HEK293 (cell line): ENCODE results near the gene TJP3.
A peak's percentile ranks its signal among the peaks of the same experiment; 100 is the strongest.

Source experiments
- CTCF ChIA-PET: fragments of 350-600 bp; formaldehyde crosslinking; extraction: SDS; loops from one replicate; lab custom pipeline; 2021; ENCODE audit warnings: antibody characterized with exemption; lab: Yijun Ruan, JAX
- POLR2A ChIA-PET: fragments of 300-600 bp; formaldehyde crosslinking; extraction: SDS; loops from one replicate; lab custom pipeline; 2020; ENCODE audit warnings: antibody characterized with exemption, inconsistent platforms; lab: Yijun Ruan, JAX
- H3K27ac ChIP-seq: fragments of 200-500 bp; sonication (Bioruptor generic); 2 replicates; pipeline ENCODE4 v1.5.1; 2014; ENCODE audit warnings: low read depth, low read length, control low read depth, inconsistent platforms; ENCODE audit errors: extremely low read depth
- H3K36me3 ChIP-seq, 2 experiments: fragments of 200-500 bp in 1 of 2; sonication (Bioruptor generic) in 1 of 2; 1 replicate in 1 of 2; 2 replicates in 1 of 2; pipeline ENCODE4 v1.5.1; 2014 to 2017; ENCODE audit warnings: inconsistent platforms in 2 of 2, low read length in 2 of 2; ENCODE audit not compliant: control insufficient read depth in 2 of 2, insufficient read depth in 1 of 2
- H3K4me1 ChIP-seq: fragments of 200-500 bp; sonication (Bioruptor generic); 2 replicates; pipeline ENCODE4 v1.5.1; 2014; ENCODE audit warnings: mild to moderate bottlenecking, low read length, inconsistent platforms; ENCODE audit not compliant: control insufficient read depth, insufficient read depth
- H3K4me3 ChIP-seq: 2 replicates; pipeline ENCODE4 v1.5.1; 2011; ENCODE audit warnings: low read depth, mild to moderate bottlenecking, control low read depth, low read length, moderate library complexity
- H3K9me3 ChIP-seq: fragments of 200-500 bp; sonication (Bioruptor generic); 2 replicates; pipeline ENCODE4 v1.5.1; 2014; ENCODE audit warnings: low read depth, low read length, inconsistent platforms; ENCODE audit not compliant: control insufficient read depth, insufficient read depth
- AEBP2 ChIP-seq: fragments of 450-650 bp; formaldehyde crosslinking; IDR thresholded peaks from 2 replicates; pipeline ENCODE4 v1.5.1; 2016; ENCODE audit warnings: missing biosample characterization, missing genetic modification characterization, borderline replicate concordance
- EGR2 ChIP-seq: fragments of 450-650 bp; formaldehyde crosslinking; IDR thresholded peaks from 2 replicates; pipeline ENCODE4 v1.5.1; 2016; ENCODE audit warnings: low read depth, missing biosample characterization, missing genetic modification characterization
- KLF8 ChIP-seq: fragments of 450-650 bp; formaldehyde crosslinking; IDR thresholded peaks from 2 replicates; pipeline ENCODE4 v1.5.1; 2016; ENCODE audit warnings: missing biosample characterization, missing genetic modification characterization
- OSR2 ChIP-seq: fragments of 450-650 bp; formaldehyde crosslinking; IDR thresholded peaks from 2 replicates; pipeline ENCODE4 v1.5.1; 2016; ENCODE audit warnings: missing biosample characterization, missing genetic modification characterization
- PBX3 ChIP-seq: sonication (generic); formaldehyde crosslinking; IDR thresholded peaks from 2 replicates; pipeline ENCODE4 v1.8.1; 2022; ENCODE audit warnings: mild to moderate bottlenecking, moderate library complexity, missing genetic modification reagents
- SCRT1 ChIP-seq: fragments of 450-650 bp; formaldehyde crosslinking; IDR thresholded peaks from 2 replicates; pipeline ENCODE4 v1.5.1; 2016; ENCODE audit warnings: missing biosample characterization, missing genetic modification characterization, borderline replicate concordance
- SCRT2 ChIP-seq: fragments of 450-650 bp; formaldehyde crosslinking; IDR thresholded peaks from 2 replicates; pipeline ENCODE4 v1.5.1; 2016; ENCODE audit warnings: missing biosample characterization, missing genetic modification characterization
- SETDB1 ChIP-seq: IDR thresholded peaks from one replicate; pipeline ENCODE4 v1.6.1; 2017; ENCODE audit warnings: mild to moderate bottlenecking, low read length, moderate library complexity, mixed read lengths; ENCODE audit not compliant: insufficient read length
- SP2 ChIP-seq: fragments of 450-650 bp; formaldehyde crosslinking; IDR thresholded peaks from 2 replicates; pipeline ENCODE4 v1.5.1; 2016; ENCODE audit warnings: missing biosample characterization, missing genetic modification characterization
- SP3 ChIP-seq: fragments of 450-650 bp; formaldehyde crosslinking; IDR thresholded peaks from 2 replicates; pipeline ENCODE4 v1.5.1; 2016; ENCODE audit warnings: missing biosample characterization, missing genetic modification characterization
- ZBTB44 ChIP-seq: fragments of 450-650 bp; IDR thresholded peaks from 2 replicates; pipeline ENCODE4 v1.5.1; 2018; ENCODE audit warnings: missing biosample characterization, mild to moderate bottlenecking, missing genetic modification characterization
- ZBTB8A ChIP-seq: fragments of 450-650 bp; formaldehyde crosslinking; IDR thresholded peaks from 2 replicates; pipeline ENCODE4 v1.5.1; 2016; ENCODE audit warnings: missing biosample characterization, missing genetic modification characterization
- ZFHX2 ChIP-seq: fragments of 450-650 bp; formaldehyde crosslinking; conservative IDR thresholded peaks from 2 replicates; pipeline ENCODE4 v1.5.1; 2016; ENCODE audit warnings: missing biosample characterization, missing genetic modification characterization
- ZFP3 ChIP-seq: fragments of 450-650 bp; formaldehyde crosslinking; IDR thresholded peaks from 2 replicates; pipeline ENCODE4 v1.5.1; 2016; ENCODE audit warnings: low read depth, missing biosample characterization, missing genetic modification characterization
- ZFP37 ChIP-seq: fragments of 450-650 bp; formaldehyde crosslinking; IDR thresholded peaks from 2 replicates; pipeline ENCODE4 v1.5.1; 2016; ENCODE audit warnings: missing biosample characterization, missing genetic modification characterization
- ZNF18 ChIP-seq: fragments of 450-650 bp; formaldehyde crosslinking; IDR thresholded peaks from 2 replicates; pipeline ENCODE4 v1.5.1; 2016; ENCODE audit warnings: missing biosample characterization, missing genetic modification characterization
- ZNF19 ChIP-seq: fragments of 450-650 bp; formaldehyde crosslinking; IDR thresholded peaks from 2 replicates; pipeline ENCODE4; 2016; ENCODE audit warnings: missing biosample characterization, missing genetic modification characterization, low read depth
- ZNF2 ChIP-seq: fragments of 450-650 bp; formaldehyde crosslinking; IDR thresholded peaks from 2 replicates; pipeline ENCODE4 v1.5.1; 2016; ENCODE audit warnings: missing biosample characterization, missing genetic modification characterization
- ZNF202 ChIP-seq: fragments of 450-650 bp; formaldehyde crosslinking; IDR thresholded peaks from 2 replicates; pipeline ENCODE4 v1.5.1; 2016; ENCODE audit warnings: missing biosample characterization, missing genetic modification characterization, borderline replicate concordance
- ZNF239 ChIP-seq: fragments of 450-650 bp; formaldehyde crosslinking; IDR thresholded peaks from 2 replicates; pipeline ENCODE4 v1.5.1; 2016; ENCODE audit warnings: missing biosample characterization, missing genetic modification characterization
- ZNF350 ChIP-seq: fragments of 450-650 bp; formaldehyde crosslinking; IDR thresholded peaks from 2 replicates; pipeline ENCODE4 v1.5.0; 2017; ENCODE audit warnings: missing biosample characterization, mild to moderate bottlenecking, missing genetic modification characterization
- ZNF560 ChIP-seq: fragments of 450-650 bp; formaldehyde crosslinking; IDR thresholded peaks from 2 replicates; pipeline ENCODE4 v1.5.1; 2017; ENCODE audit warnings: missing biosample characterization, missing genetic modification characterization, borderline replicate concordance
- ZNF658 ChIP-seq: fragments of 450-650 bp; formaldehyde crosslinking; IDR thresholded peaks from 2 replicates; pipeline ENCODE4; 2016; ENCODE audit warnings: missing biosample characterization, missing genetic modification characterization
- ZNF707 ChIP-seq: fragments of 450-650 bp; formaldehyde crosslinking; IDR thresholded peaks from 2 replicates; pipeline ENCODE4 v1.5.1; 2016; ENCODE audit warnings: missing biosample characterization, missing genetic modification characterization
- ZNF785 ChIP-seq: fragments of 450-650 bp; formaldehyde crosslinking; IDR thresholded peaks from 2 replicates; pipeline ENCODE4 v1.5.1; 2016; ENCODE audit warnings: missing biosample characterization, missing genetic modification characterization
- ZSCAN23 ChIP-seq: fragments of 450-650 bp; formaldehyde crosslinking; IDR thresholded peaks from 2 replicates; pipeline ENCODE4 v1.5.1; 2016; ENCODE audit warnings: missing biosample characterization, missing genetic modification characterization

TJP3 gene

GRCh38 chr19:3721887-3722442, 13.8 kb downstream of the TJP3 start:
- POLR2A ChIA-PET = no interaction called here
- H3K27ac ChIP-seq = no peak overlapping the region
- H3K36me3 ChIP-seq = no peaks in the 10 kb centered on the region
- H3K4me1 ChIP-seq = no peaks in the 10 kb centered on the region
- CTCF ChIA-PET = no interaction called here
- no peaks in the 10 kb centered on the region for H3K9me3 ChIP-seq
- TF ChIP-seq ZNF18 = no peak
- TF ChIP-seq ZFHX2 = peak; percentile 64
- TF ChIP-seq ZNF658 (tag by site-specific recombination) = no peak
- no peak for TF ChIP-seq ZNF239
- no peak for TF ChIP-seq KLF8 (tag by site-specific recombination)
- no peak for TF ChIP-seq PBX3
- no peak for TF ChIP-seq ZNF350
- no peak for TF ChIP-seq ZNF560
- peak; percentile 49 for TF ChIP-seq EGR2 (tag by site-specific recombination)
- H3K4me3 ChIP-seq = no peak overlapping the region; the same call in 1 of the 2 replicates

- Histone ChIP-seq H3K4me3 (no peak overlapping the region), H3K4me1 (no peaks in the 10 kb centered on the region), H3K9me3 (no peaks in the 10 kb centered on the region), H3K27ac (no peak overlapping the region), H3K36me3 (no peaks in the 10 kb centered on the region)
- POLR2A ChIA-PET = no interaction called here
- CTCF ChIA-PET = no interaction called here
- TF ChIP-seq SCRT2 (tag by site-specific recombination) (peak; percentile 93), SETDB1 (no peak), SP2 (tag by site-specific recombination) (peak; percentile 22), SCRT1 (tag by site-specific recombination) (peak; percentile 70; the same call in 1 of the 2 replicates)
Measured at GRCh38 chr19:3722443-3723109, 14.4 kb downstream of the TJP3 start.

- Histone ChIP-seq H3K27ac (no peak overlapping the region), H3K4me1 (no peaks in the 10 kb centered on the region), H3K9me3 (no peaks in the 10 kb centered on the region), H3K36me3 (no peaks in the 10 kb centered on the region), H3K4me3 (no peak overlapping the region)
- ChIA-PET POLR2A (interaction anchor here (0.6 to 1.4 kb wide), 2 partner anchors 40 to 265 kb away, joined by 3 to 4 read pairs; partner anchors contain the start of gene MRPL54), CTCF (interaction anchor here (1.2 kb wide), 1 partner anchor 10 kb away, joined by 3 read pairs; no protein-coding TSS in a partner anchor)
- TF ChIP-seq ZNF785 (no peak), ZFP37 (no peak), ZNF2 (tag by site-specific recombination) (no peak), ZNF19 (tag by site-specific recombination) (no peak), ZBTB8A (tag by site-specific recombination) (no peak), ZNF707 (tag by site-specific recombination) (no peak), ZFP3 (peak; percentile 97), SCRT2 (tag by site-specific recombination) (peak; percentile 18; the same call in 1 of the 2 replicates), ZBTB44 (tag by site-specific recombination) (no peak), SP3 (tag by site-specific recombination) (no peak), ZSCAN23 (tag by site-specific recombination) (no peak), AEBP2 (tag by site-specific recombination) (no peak), OSR2 (tag by site-specific recombination) (no peak), ZNF202 (tag by site-specific recombination) (no peak)
Measured at GRCh38 chr19:3723110-3723488, 14.9 kb downstream of the TJP3 start.
